Thymus (tissue), 11 donors: ENCODE results near the gene RALGPS1. TPM values are rescaled to one million over a fixed set of nuclear protein-coding genes. Genes with fewer than 3 reads are reported as not detected.
A peak's percentile ranks its signal among the peaks of the same experiment; 100 is the strongest.

Experiments
- DNase-seq, 9 donors: peaks; one replicate each; pipeline ENCODE4 v3.0.0-alpha.2; 2013; ENCODE audit warnings: low spot score in 9 of 9, low read depth in 6 of 9, missing footprints in 1 of 9
- H3K27ac ChIP-seq, 2 donors: one replicate each; pipeline ENCODE4 v1.5.1; 2013; ENCODE audit warnings: control low read depth in 1 of 2, low read depth in 1 of 2, low read length in 1 of 2, mild to moderate bottlenecking in 1 of 2, moderate library complexity in 1 of 2
- H3K27me3 ChIP-seq, 2 donors: one replicate each; pipeline ENCODE4 v1.5.1; 2013; ENCODE audit warnings: low read length in 1 of 2; ENCODE audit not compliant: control insufficient read depth in 2 of 2, insufficient read depth in 1 of 2
- H3K36me3 ChIP-seq, 2 donors: one replicate each; pipeline ENCODE4 v1.5.1; 2013; ENCODE audit warnings: low read length in 1 of 2, mild to moderate bottlenecking in 1 of 2, moderate library complexity in 1 of 2; ENCODE audit not compliant: control insufficient read depth in 2 of 2, insufficient read depth in 2 of 2
- H3K4me1 ChIP-seq, 2 donors: one replicate each; pipeline ENCODE4 v1.5.1; 2013; ENCODE audit warnings: low read length in 2 of 2; ENCODE audit not compliant: control insufficient read depth in 2 of 2, insufficient read depth in 2 of 2
- H3K4me3 ChIP-seq, 2 donors: one replicate each; pipeline ENCODE4 v1.5.1; 2013; ENCODE audit warnings: low read length in 2 of 2, control low read depth in 1 of 2, mild to moderate bottlenecking in 1 of 2
- H3K9me3 ChIP-seq, 2 donors: one replicate each; pipeline ENCODE4 v1.5.1; 2013; ENCODE audit warnings: low read length in 1 of 2, mild to moderate bottlenecking in 1 of 2; ENCODE audit not compliant: control insufficient read depth in 2 of 2, insufficient read depth in 1 of 2
- WGBS: extraction: QIAGEN DNeasy Blood & Tissue Kit; methylation state at CpG from one replicate; pipeline ENCODE4 v1.1.7; 2013; 5-methylcytosine and 5-hydroxymethylcytosine counted together
- polyA plus RNA-seq: library from polyadenylated mRNA; stranded (reverse); fragments of 200-250 nt; gene quantifications from one replicate; pipeline ENCODE4 v1.2.3, GENCODE V29; 2013
- total RNA-seq: library from RNA; stranded (reverse); fragments of 120-200 nt; gene quantifications from one replicate; pipeline ENCODE4 v1.2.4, GENCODE V29; 2013
- donor health status: healthy.

RALGPS1 gene
- total and polyA plus RNA-seq, 2 donors, result 3.6 to 8.5 TPM

GRCh38 chr9:126959336-126959735 is 44.8 kb downstream of the RALGPS1 start:
- H3K27ac ChIP-seq, result no peak overlapping the region
- no peaks in the 10 kb centered on the region for H3K36me3 ChIP-seq
- no peak for DNase-seq
- WGBS, result 85% methylated on average over 3 of the region's 3 CpGs
- no peak overlapping the region for H3K4me3 ChIP-seq
- no peaks in the 10 kb centered on the region for H3K9me3 ChIP-seq
- no peaks in the 10 kb centered on the region for H3K4me1 ChIP-seq
- H3K27me3 ChIP-seq, result peaks cover 2 to 3% of the 10 kb centered on the region in 2 donors

DNA sequence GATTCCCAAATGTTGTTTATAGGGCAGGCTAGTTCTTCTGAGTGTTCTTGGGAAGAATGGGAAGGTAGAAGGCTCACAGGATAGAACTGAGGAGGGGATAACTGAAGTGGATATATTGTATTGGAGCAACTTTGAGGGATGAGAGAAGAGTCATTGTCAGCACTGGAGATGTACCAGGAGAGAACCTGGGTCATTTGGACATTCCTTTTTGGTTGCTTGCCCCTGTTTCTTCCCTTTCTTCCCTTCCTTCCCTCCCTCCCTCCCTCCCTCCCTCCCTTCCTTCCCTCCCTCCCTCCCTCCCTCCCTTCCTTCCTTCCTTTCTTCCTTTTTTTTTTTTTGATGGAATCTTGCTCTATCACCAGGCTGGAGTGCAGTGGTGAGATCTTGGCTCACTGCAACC is 45.3 kb downstream of the RALGPS1 start:
- Histone ChIP-seq H3K36me3 (no peaks in the 10 kb centered on the region), H3K9me3 (no peaks in the 10 kb centered on the region), H3K4me1 (no peaks in the 10 kb centered on the region), H3K27ac (no peak overlapping the region), H3K27me3 (peaks cover 2 to 3% of the 10 kb centered on the region in 2 donors), H3K4me3 (no peak overlapping the region)
- DNase-seq, result no peak

DNA sequence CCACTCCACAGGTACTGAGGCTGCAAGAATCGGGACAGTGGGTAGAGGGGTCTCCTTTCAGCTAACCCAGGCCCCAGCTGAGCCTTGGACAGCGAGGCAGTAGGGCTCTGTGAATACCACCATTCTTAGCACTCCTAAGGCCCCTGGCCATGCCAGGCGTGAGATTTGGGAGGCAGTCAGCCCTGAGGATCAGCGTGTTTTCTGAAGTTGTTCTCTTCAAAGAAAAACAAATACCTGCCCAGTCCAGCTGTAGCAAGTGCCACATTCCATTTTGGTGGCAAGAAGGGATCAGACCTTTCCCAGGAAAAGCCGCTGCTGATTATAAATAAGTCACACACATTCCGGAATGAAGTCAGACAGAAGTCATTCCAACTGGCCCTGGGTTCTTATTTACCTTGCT is 47.8 kb downstream of the RALGPS1 start:
- no peak for DNase-seq
- H3K36me3 ChIP-seq, result peaks cover 0 to 6% of the 10 kb centered on the region in 2 donors
- H3K9me3 ChIP-seq, result no peaks in the 10 kb centered on the region
- peaks cover under 1 to 2% of the 10 kb centered on the region in 2 donors for H3K27me3 ChIP-seq
- no peak overlapping the region for H3K4me3 ChIP-seq
- no peaks in the 10 kb centered on the region for H3K4me1 ChIP-seq
- no peak overlapping the region for H3K27ac ChIP-seq
- 97% methylated on average over 6 of the region's 6 CpGs for WGBS

DNA sequence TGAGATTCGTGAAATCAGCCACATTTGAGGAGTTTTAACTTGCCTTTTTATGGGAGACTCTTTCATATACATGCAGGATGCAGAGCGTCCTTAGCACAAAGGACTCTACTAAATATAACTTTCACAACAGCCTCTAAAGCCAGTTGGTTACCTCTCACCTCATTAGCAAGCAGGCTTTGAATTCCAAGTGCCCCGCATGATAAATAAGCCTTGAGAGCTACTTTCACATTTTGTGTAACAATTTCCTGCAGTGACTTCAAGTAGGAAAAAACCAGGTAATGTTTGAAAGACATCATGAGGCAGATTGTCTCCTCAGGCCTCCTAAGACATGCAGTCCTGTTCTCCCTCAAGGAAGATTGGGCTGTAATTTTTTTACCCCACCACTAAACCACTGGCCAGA is 50.5 kb downstream of the RALGPS1 start:
- DNase-seq, result no peak
- Histone ChIP-seq H3K4me3 (no peak overlapping the region), H3K27ac (no peak overlapping the region), H3K27me3 (peaks cover 0 to 1% of the 10 kb centered on the region in 2 donors), H3K36me3 (peaks cover 0 to 6% of the 10 kb centered on the region in 2 donors), H3K4me1 (no peaks in the 10 kb centered on the region), H3K9me3 (no peaks in the 10 kb centered on the region)
- WGBS, result 95% methylated on average over 3 of the region's 3 CpGs

DNA sequence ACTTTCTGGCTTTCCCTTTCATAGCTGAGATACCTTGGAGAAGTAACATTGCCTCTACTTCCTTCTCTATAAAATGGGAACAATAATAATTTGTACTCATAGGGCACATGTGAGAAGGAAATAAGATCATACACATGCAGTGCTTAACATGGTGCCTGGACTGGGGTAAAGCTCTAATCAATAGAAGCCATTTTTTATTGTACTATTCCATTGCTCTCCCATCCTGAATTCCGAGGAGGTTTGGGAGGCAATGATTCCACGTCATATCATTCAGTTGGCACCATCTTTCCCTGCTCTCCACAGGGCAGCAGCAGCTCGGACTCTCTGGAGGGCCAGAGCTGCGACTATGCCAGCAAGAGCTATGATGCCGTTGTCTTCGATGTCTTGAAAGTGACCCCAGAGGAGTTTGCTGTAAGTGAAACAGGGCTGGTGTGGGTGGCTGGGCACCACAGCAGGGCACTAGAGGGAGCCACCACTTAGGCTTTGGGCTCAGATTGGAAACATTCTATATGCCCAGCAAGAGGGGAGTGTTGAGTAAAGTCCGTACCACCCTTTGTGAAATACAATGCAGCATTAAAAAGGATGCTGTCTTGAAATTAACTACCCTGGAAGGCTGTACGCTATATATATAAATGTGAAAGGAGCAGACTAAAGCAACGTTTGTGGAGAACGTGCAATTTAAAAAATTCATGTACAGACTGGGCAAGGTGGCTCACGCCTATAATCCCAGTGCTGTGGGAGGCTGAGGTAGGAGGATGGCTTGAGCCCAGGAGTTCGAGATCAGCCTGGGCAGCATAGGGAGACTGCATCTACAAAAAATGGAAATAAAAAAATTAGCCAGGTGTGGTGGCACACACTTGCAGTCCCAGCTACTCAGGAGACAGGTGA is 51.2 kb downstream of the RALGPS1 start:
- Histone ChIP-seq H3K4me3 (no peak overlapping the region), H3K27ac (no peak overlapping the region), H3K27me3 (peaks cover 0 to 4% of the 10 kb centered on the region in 2 donors), H3K4me1 (no peaks in the 10 kb centered on the region), H3K36me3 (peaks cover 0 to 6% of the 10 kb centered on the region in 2 donors), H3K9me3 (no peaks in the 10 kb centered on the region)
- WGBS, result 92% methylated on average over 12 of the region's 12 CpGs
- peak in 2 of 9 donors; percentile 44 to 50 for DNase-seq

- no peaks in the 10 kb centered on the region for H3K9me3 ChIP-seq
- H3K4me3 ChIP-seq, result no peak overlapping the region
- no peaks in the 10 kb centered on the region for H3K4me1 ChIP-seq
- peaks cover 0 to 8% of the 10 kb centered on the region in 2 donors for H3K27me3 ChIP-seq
- no peaks in the 10 kb centered on the region for H3K36me3 ChIP-seq
- WGBS, result 97% methylated on average over 2 of the region's 2 CpGs
- H3K27ac ChIP-seq, result no peak overlapping the region
- no peak for DNase-seq
These were observed 56.7 kb downstream of the RALGPS1 start for GRCh38 chr9:126971261-126971660.

GRCh38 chr9:126973651-126974529 is 59.3 kb downstream of the RALGPS1 start:
- Histone ChIP-seq H3K27ac (no peak overlapping the region), H3K4me3 (no peak overlapping the region), H3K27me3 (peaks cover 2 to 14% of the 10 kb centered on the region in 2 donors), H3K36me3 (no peaks in the 10 kb centered on the region), H3K9me3 (no peaks in the 10 kb centered on the region), H3K4me1 (no peaks in the 10 kb centered on the region)
- 98% methylated on average over 10 of the region's 10 CpGs for WGBS
- no peak for DNase-seq

GRCh38 chr9:126974594-126974993 is 60.0 kb downstream of the RALGPS1 start:
- no peak for DNase-seq
- Histone ChIP-seq H3K36me3 (no peaks in the 10 kb centered on the region), H3K4me3 (no peak overlapping the region), H3K9me3 (no peaks in the 10 kb centered on the region), H3K4me1 (no peaks in the 10 kb centered on the region), H3K27ac (no peak overlapping the region), H3K27me3 (peaks cover 6 to 18% of the 10 kb centered on the region in 2 donors)
- 95% methylated on average over 6 of the region's 6 CpGs for WGBS
